Activated T-cell treated with anti-CD3 and anti-CD28 coated beads, Interleukin-2, amount 50 U/mL, for 72 hours (primary cell): ENCODE data around the gene HLA-DOA. TPM values are rescaled to one million over a fixed set of nuclear protein-coding genes. Genes with fewer than 3 reads are reported as not detected.

Experiments
- ATAC-seq, 2 donors: fragments of 150-1000 bp; cut with Tn5 transposase; replicated peaks in 1 of 2; 2 replicates each; pipeline ENCODE4 v1.10.0; 2021; ENCODE audit warnings: moderate library complexity in 2 of 2, mild to moderate bottlenecking in 1 of 2
- DNase-seq, 2 donors: peaks; one replicate each; pipeline ENCODE4 v3.0.0; 2021 to 2022; ENCODE audit warnings: mixed read lengths in 1 of 2
- H3K27ac Mint-ChIP-seq: one replicate; pipeline ENCODE4 v1.8.0; 2022; ENCODE audit warnings: mild to moderate bottlenecking, moderate library complexity, mixed read lengths
- H3K27me3 Mint-ChIP-seq: one replicate; pipeline ENCODE4 v1.8.0; 2022; ENCODE audit warnings: low read depth, mixed read lengths
- H3K36me3 Mint-ChIP-seq, 2 donors: one replicate each; pipeline ENCODE4 v1.8.0; 2022; ENCODE audit warnings: mixed read lengths in 2 of 2, mild to moderate bottlenecking in 1 of 2; ENCODE audit not compliant: insufficient read depth in 2 of 2
- H3K4me1 Mint-ChIP-seq: one replicate; pipeline ENCODE4 v1.8.0; 2022; ENCODE audit warnings: low read depth, mixed read lengths
- H3K4me3 Mint-ChIP-seq, 2 donors: one replicate each; pipeline ENCODE4 v1.8.0; 2022; ENCODE audit warnings: mild to moderate bottlenecking in 2 of 2, mixed read lengths in 2 of 2, moderate library complexity in 2 of 2
- H3K9me3 Mint-ChIP-seq, 2 donors: one replicate each; pipeline ENCODE4 v1.8.0; 2022; ENCODE audit warnings: mixed read lengths in 2 of 2
- total RNA-seq, 2 donors: library from RNA; stranded (reverse); gene quantifications; one replicate each; pipeline ENCODE4 v1.2.3, GENCODE V29; 2022

HLA-DOA gene
- total RNA-seq, 2 donors from 2014 or later = 3.1 to 3.9 TPM

DNA sequence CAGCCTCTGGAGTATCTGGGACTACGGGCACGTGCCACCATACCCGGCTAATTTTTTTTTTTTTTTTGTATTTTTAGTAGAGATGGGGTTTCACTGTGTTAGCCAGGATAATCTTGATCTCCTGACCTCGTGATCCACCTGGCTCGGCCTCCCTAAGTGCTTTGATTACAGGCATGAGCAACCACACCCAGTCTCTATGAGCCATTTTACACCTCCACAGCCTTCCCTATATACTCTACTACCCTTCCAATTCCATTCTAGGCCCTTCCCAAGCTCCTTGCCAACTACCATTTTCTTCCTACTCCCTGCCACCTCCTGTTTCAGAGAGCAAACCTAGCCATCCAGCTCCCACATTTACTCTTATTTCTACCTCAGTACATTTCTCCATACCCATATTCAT is 48.8 kb downstream of the HLA-DOA start:
- H3K27ac Mint-ChIP-seq = no peak overlapping the region
- H3K4me3 Mint-ChIP-seq = no peak overlapping the region
- H3K36me3 Mint-ChIP-seq = peaks cover 2 to 5% of the 10 kb centered on the region in 2 donors
- no peak for ATAC-seq
- H3K27me3 Mint-ChIP-seq = no peaks in the 10 kb centered on the region
- no peaks in the 10 kb centered on the region for H3K9me3 Mint-ChIP-seq
- no peak for DNase-seq
- peaks cover 38% of the 10 kb centered on the region for H3K4me1 Mint-ChIP-seq

- ATAC-seq = no peak
- H3K36me3 Mint-ChIP-seq = peaks cover 0 to 1% of the 10 kb centered on the region in 2 donors
- no peak overlapping the region for H3K27ac Mint-ChIP-seq
- H3K9me3 Mint-ChIP-seq = no peaks in the 10 kb centered on the region
- H3K4me3 Mint-ChIP-seq = no peak overlapping the region
- no peaks in the 10 kb centered on the region for H3K27me3 Mint-ChIP-seq
- DNase-seq = no peak
- peaks cover 42% of the 10 kb centered on the region for H3K4me1 Mint-ChIP-seq
These were observed 53.2 kb downstream of the HLA-DOA start for GRCh38 chr6:32956176-32956575.

GRCh38 chr6:32954986-32955802 is 54.2 kb downstream of the HLA-DOA start:
- DNase-seq (peak; percentile 43 to 45), ATAC-seq (peak; percentile 16 to 19)
- no peaks in the 10 kb centered on the region for H3K9me3 Mint-ChIP-seq
- H3K4me1 Mint-ChIP-seq = peaks cover 45% of the 10 kb centered on the region
- peak overlapping the region; percentile 25 to 54 for H3K4me3 Mint-ChIP-seq
- no peaks in the 10 kb centered on the region for H3K36me3 Mint-ChIP-seq
- H3K27ac Mint-ChIP-seq = no peak overlapping the region
- H3K27me3 Mint-ChIP-seq = no peaks in the 10 kb centered on the region

DNA sequence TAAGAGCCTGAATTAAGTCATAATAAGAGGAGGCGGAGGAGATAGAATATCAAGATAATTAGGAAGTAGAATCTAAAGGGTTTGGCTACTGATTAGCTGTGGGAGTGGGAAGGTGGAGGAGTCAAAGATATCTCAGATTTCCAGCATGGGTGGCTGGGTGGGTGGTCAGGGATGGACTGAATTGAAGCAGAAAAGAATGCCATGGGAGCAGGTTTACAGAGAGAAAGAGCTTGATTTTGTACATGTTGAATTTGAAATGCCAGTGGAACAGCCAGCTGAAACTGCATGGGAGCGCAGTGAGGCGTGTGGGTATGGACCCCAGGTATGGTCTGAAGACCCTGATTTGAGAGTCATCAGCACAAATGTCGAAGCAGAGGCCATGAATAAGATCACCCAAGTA is 55.1 kb downstream of the HLA-DOA start:
- Mint-ChIP-seq H3K9me3 (no peaks in the 10 kb centered on the region), H3K27me3 (no peaks in the 10 kb centered on the region), H3K36me3 (no peaks in the 10 kb centered on the region), H3K27ac (no peak overlapping the region), H3K4me1 (peaks cover 53% of the 10 kb centered on the region), H3K4me3 (peak overlapping the region; percentile 17 to 23)
- no peak for DNase-seq
- ATAC-seq = no peak

Other genes with a start within 250 kb of the HLA-DOA start
- gene HLA-DQB2, start 246.1 kb downstream of the HLA-DOA start, total RNA-seq = under 1 TPM; 0.36 to 0.60 TPM
- 1 to 10 TPM; 8.0 to 8.1 TPM for gene HLA-DOB, start 192.6 kb downstream of the HLA-DOA start, total RNA-seq
- 100 to 1,000 TPM; 117 to 127 TPM for gene TAP2, start 170.9 kb downstream of the HLA-DOA start, total RNA-seq
- gene PSMB8, start 165.5 kb downstream of the HLA-DOA start, total RNA-seq = 100 to 1,000 TPM; 301 to 305 TPM
- gene TAP1, start 155.9 kb downstream of the HLA-DOA start, total RNA-seq = 100 to 1,000 TPM; 328 to 373 TPM
- gene PSMB9, start 155.4 kb downstream of the HLA-DOA start, total RNA-seq = 100 to 1,000 TPM; 271 to 299 TPM
- 1 to 10 TPM; 3.4 to 3.6 TPM for gene HLA-DMB, start 68.6 kb downstream of the HLA-DOA start, total RNA-seq
- 10 to 100 TPM; 19.4 to 20.2 TPM for gene HLA-DMA, start 56.5 kb downstream of the HLA-DOA start, total RNA-seq
- 100 to 1,000 TPM; 238 to 291 TPM for gene BRD2, start 41.0 kb downstream of the HLA-DOA start, total RNA-seq
- 10 to 100 TPM; 11.4 to 25.8 TPM for gene HLA-DPA1, start 64.1 kb upstream of the HLA-DOA start, total RNA-seq
- gene HLA-DPB1, start 66.4 kb upstream of the HLA-DOA start, total RNA-seq = 10 to 100 TPM; 12.5 to 20.9 TPM
- gene COL11A2, start 182.9 kb upstream of the HLA-DOA start, total RNA-seq = 1 to 10 TPM; 2.5 to 3.2 TPM
- 10 to 100 TPM; 55.6 to 57.5 TPM for gene RXRB, start 191.1 kb upstream of the HLA-DOA start, total RNA-seq
- gene SLC39A7, start 191.3 kb upstream of the HLA-DOA start, total RNA-seq = 10 to 100 TPM; 56.1 to 58.3 TPM
- 10 to 100 TPM; 35.8 to 36.0 TPM for gene HSD17B8, start 195.1 kb upstream of the HLA-DOA start, total RNA-seq
- gene RING1, start 198.9 kb upstream of the HLA-DOA start, total RNA-seq = 10 to 100 TPM; 30.1 to 37.7 TPM